IMR-90 (cell line): Measurements from ENCODE around the gene PLXNC1. TPM values are rescaled to one million over a fixed set of nuclear protein-coding genes. Genes with fewer than 3 reads are reported as not detected.

ENCODE experiments used
- ATAC-seq: fragments of 200-7000 bp; cut with Tn5 transposase; 2 replicates; pipeline ENCODE4 v1.9.1; 2020; ENCODE audit warnings: low read depth, mild to moderate bottlenecking, moderate library complexity
- BruUV-seq: library from RNA; stranded (reverse); fragments of 400-500 nt; replicated peaks from 2 replicates; lab custom pipeline; 2021; lab: Mats Ljungman, UMichigan
- CTCF ChIA-PET: fragments of 300-600 bp; formaldehyde crosslinking; extraction: SDS; loops from one replicate; lab custom pipeline; 2021; ENCODE audit warnings: antibody characterized with exemption; lab: Yijun Ruan, JAX
- POLR2A ChIA-PET: fragments of 300-600 bp; sonication (Branson Sonifier 250); formaldehyde crosslinking; loops from one replicate; lab custom pipeline; 2022; ENCODE audit warnings: antibody characterized with exemption; ENCODE audit not compliant: unreplicated experiment; lab: Charles Lee
- DNase-seq: peaks from one replicate; pipeline ENCODE4 v3.0.0; 2013
- H2AFZ ChIP-seq: replicated peaks from 2 replicates; pipeline ENCODE3; 2013; ENCODE audit warnings: low read length, mild to moderate bottlenecking; ENCODE audit not compliant: poor library complexity
- H2AK5ac ChIP-seq: 2 replicates; pipeline ENCODE4 v1.6.1; 2013; ENCODE audit warnings: low read depth, low read length, inconsistent platforms
- H2AK9ac ChIP-seq: replicated peaks from 2 replicates; pipeline ENCODE3; 2013; ENCODE audit warnings: mild to moderate bottlenecking, low read depth, low read length, moderate library complexity; ENCODE audit not compliant: poor library complexity
- H2BK120ac ChIP-seq: 2 replicates; pipeline ENCODE4 v1.6.1; 2013; ENCODE audit warnings: low read depth, low read length, inconsistent platforms
- H2BK15ac ChIP-seq: 3 replicates; pipeline ENCODE4 v1.6.1; 2013; ENCODE audit warnings: low read depth, low read length, inconsistent platforms
- H2BK20ac ChIP-seq: 2 replicates; pipeline ENCODE4 v1.6.1; 2013; ENCODE audit warnings: low read depth, mild to moderate bottlenecking, inconsistent platforms, low read length, moderate library complexity
- H2BK5ac ChIP-seq: 2 replicates; pipeline ENCODE4 v1.6.1; 2013; ENCODE audit warnings: mild to moderate bottlenecking, low read depth, low read length, inconsistent platforms; ENCODE audit not compliant: poor library complexity, severe bottlenecking
- H3K14ac ChIP-seq: replicated peaks from 2 replicates; pipeline ENCODE4 v1.6.1; 2013; ENCODE audit warnings: low read depth, low read length, inconsistent platforms
- H3K18ac ChIP-seq: 2 replicates; pipeline ENCODE4 v1.6.1; 2013; ENCODE audit warnings: low read depth, low read length, control low read depth
- H3K23ac ChIP-seq: 2 replicates; pipeline ENCODE4 v1.6.1; 2013; ENCODE audit warnings: low read depth, low read length, inconsistent platforms
- H3K27ac ChIP-seq: 2 replicates; pipeline ENCODE4 v1.5.1; 2013; ENCODE audit warnings: mild to moderate bottlenecking, control low read depth, low read length; ENCODE audit not compliant: insufficient read depth
- H3K27me3 ChIP-seq: 2 replicates; pipeline ENCODE4 v1.6.1; 2013; ENCODE audit warnings: low read length; ENCODE audit not compliant: control insufficient read depth, insufficient read depth
- H3K36me3 ChIP-seq: 2 replicates; pipeline ENCODE4 v1.6.1; 2013; ENCODE audit warnings: low read length, mixed read lengths; ENCODE audit not compliant: control insufficient read depth, insufficient read depth
- H3K4ac ChIP-seq: 2 replicates; pipeline ENCODE4 v1.6.1; 2013; ENCODE audit warnings: low read depth, low read length, inconsistent platforms
- H3K4me1 ChIP-seq: 2 replicates; pipeline ENCODE4 v1.6.1; 2013; ENCODE audit warnings: low read length, mixed read lengths; ENCODE audit not compliant: control insufficient read depth, insufficient read depth
- H3K4me2 ChIP-seq: 2 replicates; pipeline ENCODE4 v1.6.1; 2013; ENCODE audit warnings: low read depth, mild to moderate bottlenecking, control low read depth, low read length, moderate library complexity
- H3K4me3 ChIP-seq: 2 replicates; pipeline ENCODE4 v1.5.1; 2013; ENCODE audit warnings: low read depth, mild to moderate bottlenecking, control low read depth, low read length, moderate library complexity; ENCODE audit not compliant: insufficient read depth
- H3K56ac ChIP-seq: 2 replicates; pipeline ENCODE4 v1.6.1; 2013; ENCODE audit warnings: low read length, inconsistent platforms; ENCODE audit not compliant: insufficient read depth; ENCODE audit errors: extremely low read depth
- H3K79me1 ChIP-seq, 2 experiments: 2 replicates each; pipeline ENCODE4 v1.6.1; 2013; ENCODE audit warnings: low read length in 2 of 2, inconsistent platforms in 1 of 2, low read depth in 1 of 2
- H3K9ac ChIP-seq: 2 replicates; pipeline ENCODE4 v1.6.1; 2013; ENCODE audit warnings: low read depth, low read length, control low read depth
- H3K9me1 ChIP-seq: 2 replicates; pipeline ENCODE4 v1.6.1; 2013; ENCODE audit warnings: low read length, inconsistent platforms; ENCODE audit not compliant: insufficient read depth
- H3K9me3 ChIP-seq: 2 replicates; pipeline ENCODE4 v1.6.1; 2013; ENCODE audit warnings: low read length; ENCODE audit not compliant: control insufficient read depth, insufficient read depth
- H4K20me1 ChIP-seq: 2 replicates; pipeline ENCODE4 v1.6.1; 2013; ENCODE audit warnings: low read length, inconsistent platforms; ENCODE audit not compliant: insufficient read depth
- H4K5ac ChIP-seq: 2 replicates; pipeline ENCODE4 v1.6.1; 2013; ENCODE audit warnings: mild to moderate bottlenecking, low read depth, low read length, control low read depth
- H4K8ac ChIP-seq, 2 experiments: 2 replicates each; pipeline ENCODE4 v1.6.1; 2013; ENCODE audit warnings: low read depth in 2 of 2, low read length in 2 of 2, control low read depth in 1 of 2, inconsistent platforms in 1 of 2
- H4K91ac ChIP-seq: 2 replicates; pipeline ENCODE4 v1.6.1; 2013; ENCODE audit warnings: low read depth, low read length, inconsistent platforms; ENCODE audit not compliant: insufficient read depth
- BHLHE40 ChIP-seq: fragments of 150-350 bp; IDR thresholded peaks from 2 replicates; pipeline ENCODE4 v1.6.1; 2016; ENCODE audit warnings: mild to moderate bottlenecking, low read depth, low read length
- CEBPB ChIP-seq: IDR thresholded peaks from 2 replicates; pipeline ENCODE4 v1.6.1; 2012; ENCODE audit warnings: low read depth, low read length, improper control_type of control experiment
- CHD1 ChIP-seq: IDR thresholded peaks from 2 replicates; pipeline ENCODE4 v1.6.1; 2012; ENCODE audit warnings: low read depth, low read length, improper control_type of control experiment
- CTCF ChIP-seq: conservative IDR thresholded peaks from 2 replicates; pipeline ENCODE4 v1.5.1; 2012; ENCODE audit warnings: mild to moderate bottlenecking, low read depth, low read length, improper control_type of control experiment
- ELK1 ChIP-seq: fragments of 150-350 bp; IDR thresholded peaks from 2 replicates; pipeline ENCODE4 v1.6.1; 2016; ENCODE audit warnings: low read depth, mild to moderate bottlenecking, low read length, moderate library complexity, borderline replicate concordance
- FOS ChIP-seq: fragments of 150-350 bp; IDR thresholded peaks from 2 replicates; pipeline ENCODE4 v1.6.1; 2016; ENCODE audit warnings: low read depth, low read length
- MAFK ChIP-seq: IDR thresholded peaks from 2 replicates; pipeline ENCODE4 v1.6.1; 2012; ENCODE audit warnings: low read depth, low read length, improper control_type of control experiment
- MAZ ChIP-seq: IDR thresholded peaks from 2 replicates; pipeline ENCODE4 v1.6.1; 2012; ENCODE audit warnings: low read depth, mild to moderate bottlenecking, low read length, improper control_type of control experiment, moderate library complexity, borderline replicate concordance
- MXI1 ChIP-seq: IDR thresholded peaks from 2 replicates; pipeline ENCODE4 v1.6.1; 2012; ENCODE audit warnings: low read depth, mild to moderate bottlenecking, low read length, moderate library complexity, borderline replicate concordance
- NFE2L2 ChIP-seq: fragments of 150-350 bp; IDR thresholded peaks from 2 replicates; pipeline ENCODE4 v1.6.1; 2016; ENCODE audit warnings: low read depth, mild to moderate bottlenecking, low read length
- POLR2A ChIP-seq: IDR thresholded peaks from 2 replicates; pipeline ENCODE4 v1.6.1; 2012; ENCODE audit warnings: mild to moderate bottlenecking, low read depth, low read length
- RAD21 ChIP-seq: IDR thresholded peaks from 2 replicates; pipeline ENCODE4 v1.6.1; 2012; ENCODE audit warnings: low read length, improper control_type of control experiment
- RCOR1 ChIP-seq: IDR thresholded peaks from 2 replicates; pipeline ENCODE4 v1.6.1; 2012; ENCODE audit warnings: mild to moderate bottlenecking, low read length, improper control_type of control experiment; ENCODE audit not compliant: insufficient replicate concordance
- RFX5 ChIP-seq: IDR thresholded peaks from 2 replicates; pipeline ENCODE4 v1.8.0; 2012; ENCODE audit warnings: low read depth, mild to moderate bottlenecking, low read length, moderate library complexity
- SMC3 ChIP-seq: fragments of 150-350 bp; IDR thresholded peaks from 2 replicates; pipeline ENCODE4 v1.6.1; 2016; ENCODE audit warnings: low read depth, mild to moderate bottlenecking, antibody characterized with exemption, low read length, moderate library complexity
- USF2 ChIP-seq: fragments of 150-350 bp; IDR thresholded peaks from 2 replicates; pipeline ENCODE4 v1.6.1; 2017; ENCODE audit warnings: mild to moderate bottlenecking, antibody characterized with exemption, low read length, low read depth
- WGBS, 2 experiments: methylation state at CpG; one replicate each; pipeline versions ENCODE4 v1.1.5 to v1.1.7; 2013; ENCODE audit warnings: missing lambda C conversion rate in 2 of 2; ENCODE audit not compliant: insufficient read length in 1 of 2; ENCODE audit errors: extremely low coverage in 2 of 2; 5-methylcytosine and 5-hydroxymethylcytosine counted together
- dilution Hi-C: fragments of 300-500 bp; cut with HindIII; formaldehyde crosslinking; loops from one replicate; pipeline ENCODE4 v1.14.3; 2018; ENCODE audit warnings: low sequenced_read_pairs; ENCODE audit not compliant: unreplicated experiment
- in situ Hi-C: fragments of 300-500 bp; cut with MboI; formaldehyde crosslinking; loops from 3 replicates; pipeline ENCODE4 v1.14.3; 2019; ENCODE audit warnings: low sequenced_read_pairs, inconsistent platforms, mixed read lengths
- intact Hi-C: fragments of 100-400 bp; cut with micrococcal nuclease; formaldehyde crosslinking; loops from 2 replicates; pipeline ENCODE4 v1.10.0; 2022
- polyA plus RNA-seq, 3 experiments: library from polyadenylated mRNA; depleted of rRNA; stranded (reverse); fragments of >200 nt; gene quantifications; 2 replicates each; pipeline ENCODE4 v1.2.3, GENCODE V29; 2012; ENCODE audit warnings: low replicate concordance in 1 of 3
- total RNA-seq: library from RNA; depleted of rRNA; stranded (reverse); fragments of >200 nt; gene quantifications from 2 replicates; pipeline ENCODE4 v1.2.3, GENCODE V29; 2012

PLXNC1 gene
- total and polyA plus RNA-seq, 2 of the 4 experiments (the other 2 are of a cell fraction) = 1.0 to 1.6 TPM

- Histone ChIP-seq H4K91ac (no peak overlapping the region), H3K4me1 (no peaks in the 10 kb centered on the region), H3K14ac (no peak overlapping the region), H2BK120ac (no peak overlapping the region), H2AK5ac (no peak overlapping the region), H2BK20ac (no peak overlapping the region), H4K8ac (no peak overlapping the region), H4K5ac (no peak overlapping the region), H3K56ac (no peak overlapping the region), H2BK5ac (no peak overlapping the region), H3K18ac (no peak overlapping the region), H3K9me1 (no peaks in the 10 kb centered on the region), H2AK9ac (no peak overlapping the region), H3K36me3 (no peaks in the 10 kb centered on the region), H3K4me3 (no peak overlapping the region), H3K27ac (no peak overlapping the region), H3K4ac (no peak overlapping the region), H3K23ac (no peak overlapping the region), H2BK15ac (no peak overlapping the region), H3K9me3 (no peaks in the 10 kb centered on the region), H3K27me3 (peaks cover 17% of the 10 kb centered on the region), H2AFZ (no peak overlapping the region), H3K9ac (no peak overlapping the region), H3K79me1 (no peaks in the 10 kb centered on the region), H3K4me2 (no peak overlapping the region), H4K20me1 (no peaks in the 10 kb centered on the region)
- intact Hi-C loops = no loop called here
- no CpG with 5 or more reads among the region's 5 CpGs for WGBS, 2 experiments
- in situ Hi-C loops = no loop called here
- ChIA-PET POLR2A (no interaction called here), CTCF (no interaction called here)
- no peak for DNase-seq
- dilution Hi-C loops = no loop called here
- ATAC-seq = no peak
- no TSS peak for BruUV-seq
- TF ChIP-seq RFX5 (no peak), RAD21 (no peak), FOS (no peak), NFE2L2 (no peak), CEBPB (no peak), MXI1 (no peak), CTCF (no peak), MAZ (no peak), SMC3 (no peak), POLR2A (no peak), BHLHE40 (no peak), RCOR1 (no peak), MAFK (no peak), ELK1 (no peak), CHD1 (no peak), USF2 (no peak)
Measured at GRCh38 chr12:94203796-94204195, 55.4 kb downstream of the PLXNC1 start.
